T follicular helper cell (primary cell): ENCODE results near the gene PSMB7.

Experiments
- DNase-seq: peaks from one replicate; pipeline ENCODE4 v3.0.0-alpha.2; 2020; ENCODE audit warnings: low read depth

PSMB7 gene

GRCh38 chr9:124381170-124381945, 33.9 kb downstream of the PSMB7 start:
- no peak for DNase-seq

- no peak for DNase-seq
These were observed 37.5 kb downstream of the PSMB7 start for GRCh38 chr9:124377551-124378406.

- no peak for DNase-seq
These were observed 38.9 kb downstream of the PSMB7 start for GRCh38 chr9:124376329-124376728.

GRCh38 chr9:124375726-124376125, 39.5 kb downstream of the PSMB7 start:
- no peak for DNase-seq

GRCh38 chr9:124373851-124374250, 41.4 kb downstream of the PSMB7 start:
- no peak for DNase-seq

- DNase-seq = no peak
These were observed 41.9 kb downstream of the PSMB7 start for GRCh38 chr9:124373386-124373785.

- DNase-seq = no peak
These were observed 43.2 kb downstream of the PSMB7 start for GRCh38 chr9:124372038-124372437.

GRCh38 chr9:124370896-124371582, 44.2 kb downstream of the PSMB7 start:
- no peak for DNase-seq

GRCh38 chr9:124369231-124369797, 45.9 kb downstream of the PSMB7 start:
- DNase-seq = no peak

GRCh38 chr9:124368692-124369091, 46.5 kb downstream of the PSMB7 start:
- DNase-seq = no peak

- DNase-seq = no peak
These were observed 48.6 kb downstream of the PSMB7 start for GRCh38 chr9:124366476-124367220.

GRCh38 chr9:124365036-124365435, 50.2 kb downstream of the PSMB7 start:
- DNase-seq = no peak

- DNase-seq = no peak
These were observed 51.1 kb downstream of the PSMB7 start for GRCh38 chr9:124364141-124364540.

GRCh38 chr9:124363326-124364096, 51.7 kb downstream of the PSMB7 start:
- no peak for DNase-seq

GRCh38 chr9:124361128-124361527, 54.1 kb downstream of the PSMB7 start:
- no peak for DNase-seq

GRCh38 chr9:124359855-124360678, 55.2 kb downstream of the PSMB7 start:
- DNase-seq = no peak

- no peak for DNase-seq
These were observed 55.8 kb downstream of the PSMB7 start for GRCh38 chr9:124359426-124359825.

- DNase-seq = no peak
These were observed 56.6 kb downstream of the PSMB7 start for GRCh38 chr9:124358631-124359030.

GRCh38 chr9:124357721-124358361, 57.4 kb downstream of the PSMB7 start:
- no peak for DNase-seq
